AG10803 (cell line): ENCODE measurements around the gene BLM.
"Not testable (repeated sequence)": the region's sequence is repeated elsewhere in the genome, so short reads cannot be mapped to it uniquely, and the experiment has no call there.

ENCODE experiments used
- DNase-seq: peaks from one replicate; pipeline ENCODE4 v3.0.0; 2010; ENCODE audit warnings: low read depth
- H3K4me3 ChIP-seq: 2 replicates; pipeline ENCODE4 v1.5.1; 2011; ENCODE audit warnings: mild to moderate bottlenecking, low read length, control low read depth
- TF ChIP-seq, protein P1 (sequence below): conservative IDR thresholded peaks from 2 replicates; pipeline ENCODE4 v1.5.1; 2011; ENCODE audit warnings: mild to moderate bottlenecking, low read length, control low read depth, inconsistent platforms

Gene BLM

DNA sequence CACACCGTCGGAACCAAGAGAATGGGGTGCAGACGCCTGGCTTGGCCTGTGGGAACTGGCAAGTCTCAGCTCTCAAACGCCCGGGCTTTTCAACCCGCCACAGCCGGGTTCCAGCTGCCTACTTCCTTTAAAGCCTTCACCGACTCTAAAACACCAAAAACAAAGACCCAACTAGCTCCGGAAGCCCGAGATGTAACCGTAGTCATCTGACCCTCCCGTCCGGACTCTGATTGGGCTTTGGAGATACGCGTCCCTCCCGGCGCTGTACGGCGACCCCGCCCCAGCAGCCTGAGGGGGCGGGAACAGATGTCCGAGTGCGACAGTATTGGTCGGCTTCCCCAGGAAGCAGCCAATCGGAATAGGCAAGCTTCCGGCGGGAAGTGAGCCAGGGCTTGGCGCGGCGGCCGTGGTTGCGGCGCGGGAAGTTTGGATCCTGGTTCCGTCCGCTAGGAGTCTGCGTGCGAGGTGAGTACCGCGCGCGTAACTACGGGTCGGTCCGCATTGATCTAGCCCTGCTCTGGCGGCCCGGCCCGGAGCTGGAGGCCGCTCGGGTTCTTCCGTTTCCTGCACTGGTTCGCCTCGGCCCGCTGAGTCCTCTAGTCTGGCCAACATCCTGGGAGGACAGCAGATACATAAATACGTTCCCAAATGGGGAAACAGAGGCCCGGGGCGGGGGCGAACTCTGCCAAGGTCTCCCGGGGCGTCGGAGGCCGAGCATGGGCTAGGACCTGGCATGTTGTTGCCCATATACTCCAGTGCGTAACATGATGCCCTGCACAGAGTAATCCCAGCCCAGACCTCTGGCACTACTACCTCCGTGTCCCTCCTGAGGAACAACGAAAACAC is at the start of gene BLM:
Gene BLM, plus strand, starts transcription at position 371 of the 846 bp plus-strand sequence. CDS start 30,047 bp downstream, outside the sequence.
- H3K4me3 ChIP-seq: peak within 1 kb of the TSS; percentile 88
- peak; percentile 96 for DNase-seq
- TF ChIP-seq, protein P1, sequence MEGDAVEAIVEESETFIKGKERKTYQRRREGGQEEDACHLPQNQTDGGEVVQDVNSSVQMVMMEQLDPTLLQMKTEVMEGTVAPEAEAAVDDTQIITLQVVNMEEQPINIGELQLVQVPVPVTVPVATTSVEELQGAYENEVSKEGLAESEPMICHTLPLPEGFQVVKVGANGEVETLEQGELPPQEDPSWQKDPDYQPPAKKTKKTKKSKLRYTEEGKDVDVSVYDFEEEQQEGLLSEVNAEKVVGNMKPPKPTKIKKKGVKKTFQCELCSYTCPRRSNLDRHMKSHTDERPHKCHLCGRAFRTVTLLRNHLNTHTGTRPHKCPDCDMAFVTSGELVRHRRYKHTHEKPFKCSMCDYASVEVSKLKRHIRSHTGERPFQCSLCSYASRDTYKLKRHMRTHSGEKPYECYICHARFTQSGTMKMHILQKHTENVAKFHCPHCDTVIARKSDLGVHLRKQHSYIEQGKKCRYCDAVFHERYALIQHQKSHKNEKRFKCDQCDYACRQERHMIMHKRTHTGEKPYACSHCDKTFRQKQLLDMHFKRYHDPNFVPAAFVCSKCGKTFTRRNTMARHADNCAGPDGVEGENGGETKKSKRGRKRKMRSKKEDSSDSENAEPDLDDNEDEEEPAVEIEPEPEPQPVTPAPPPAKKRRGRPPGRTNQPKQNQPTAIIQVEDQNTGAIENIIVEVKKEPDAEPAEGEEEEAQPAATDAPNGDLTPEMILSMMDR: peak; percentile 17

DNA sequence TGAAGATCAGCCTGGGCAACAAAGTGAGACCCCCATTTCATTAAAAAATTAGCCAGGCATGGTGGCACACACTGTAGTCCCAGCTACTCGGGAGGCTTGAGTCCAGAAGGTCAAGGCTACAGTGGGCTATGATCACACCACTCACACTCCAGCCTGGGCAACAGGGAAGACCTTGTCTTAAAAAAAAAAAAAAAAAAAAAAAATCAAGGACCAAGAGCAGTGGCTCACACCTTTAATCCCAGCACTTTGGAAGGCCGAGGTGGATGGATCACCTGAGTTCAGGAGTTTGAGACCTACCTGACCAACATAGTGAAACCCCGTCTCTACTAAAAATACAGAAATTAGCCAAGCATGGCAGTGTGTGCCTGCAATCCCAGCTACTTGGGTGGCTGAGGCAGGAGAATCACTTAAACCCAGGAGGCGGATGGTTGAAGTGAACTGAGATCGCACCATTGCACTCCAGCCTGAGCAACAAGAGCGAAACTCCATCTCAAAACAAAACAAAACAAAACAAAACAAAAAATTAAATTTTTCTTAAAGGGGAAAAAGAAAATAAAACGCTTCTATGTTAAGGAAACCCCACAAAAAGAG is 49.3 kb upstream of the BLM start:
- H3K4me3 ChIP-seq, DNase-seq: not testable (repeated sequence)

DNA sequence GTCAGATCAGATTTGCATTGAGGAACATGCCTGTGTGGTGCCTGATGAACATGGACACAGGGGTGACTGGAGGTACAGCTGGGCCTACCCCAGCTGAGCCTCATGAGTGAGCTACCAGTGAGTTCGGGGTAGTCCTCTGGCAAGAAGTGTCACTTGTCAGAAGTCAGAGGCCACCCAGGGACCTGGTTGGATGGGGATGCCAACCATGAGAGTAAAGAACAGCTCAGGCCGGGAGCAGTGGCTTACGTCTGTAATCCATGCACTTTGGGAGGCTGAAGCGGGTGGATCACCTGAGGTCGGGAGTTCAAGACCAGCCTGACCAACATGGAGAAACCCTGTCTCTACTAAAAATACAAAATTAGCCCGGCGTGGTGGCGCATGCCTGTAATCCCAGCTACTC is 46.5 kb upstream of the BLM start:
- not testable (repeated sequence) for DNase-seq, H3K4me3 ChIP-seq

DNA sequence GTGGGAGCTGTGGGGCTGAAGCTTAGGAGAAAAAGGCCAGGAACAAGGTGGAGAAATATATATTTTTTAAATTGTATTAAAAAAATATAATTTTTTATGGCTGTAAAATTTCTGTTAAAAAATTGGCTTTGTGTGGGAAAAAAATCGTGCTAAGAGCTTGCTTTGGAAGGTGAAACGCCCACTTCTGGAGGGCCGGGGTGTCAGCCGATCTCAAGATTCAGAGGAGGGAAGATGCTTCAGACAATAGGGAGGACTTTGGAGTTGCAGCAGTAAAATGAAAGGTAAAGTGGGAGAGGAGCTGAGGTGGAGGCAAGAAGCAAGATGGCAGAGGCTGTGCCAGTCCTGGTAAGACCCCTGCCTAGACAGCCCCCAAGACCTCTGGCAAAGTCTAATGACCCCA is 45.9 kb upstream of the BLM start:
- TF ChIP-seq, protein P1: no peak
- no peak overlapping the region for H3K4me3 ChIP-seq
- no peak for DNase-seq

DNA sequence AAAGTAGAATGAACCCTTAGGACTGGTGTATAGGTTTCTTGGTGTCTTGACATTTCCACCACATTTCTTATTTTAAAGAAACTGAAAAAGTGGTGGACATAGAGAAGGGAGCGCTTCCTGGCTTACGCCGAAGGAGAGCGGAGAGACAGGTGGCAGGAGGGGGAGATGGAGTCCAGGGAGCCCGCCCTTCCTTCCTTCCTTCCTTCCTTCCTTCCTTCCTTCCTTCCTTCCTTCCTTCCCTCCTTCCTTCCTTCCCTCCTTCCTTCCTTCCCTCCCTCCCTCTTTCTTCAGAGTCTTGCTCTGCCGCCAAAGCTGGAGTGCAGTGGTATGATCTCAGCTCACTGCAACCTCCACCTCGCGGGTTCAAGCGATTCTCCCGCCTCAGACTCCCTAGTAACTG is 43.8 kb upstream of the BLM start:
- not testable (repeated sequence) for DNase-seq, H3K4me3 ChIP-seq

DNA sequence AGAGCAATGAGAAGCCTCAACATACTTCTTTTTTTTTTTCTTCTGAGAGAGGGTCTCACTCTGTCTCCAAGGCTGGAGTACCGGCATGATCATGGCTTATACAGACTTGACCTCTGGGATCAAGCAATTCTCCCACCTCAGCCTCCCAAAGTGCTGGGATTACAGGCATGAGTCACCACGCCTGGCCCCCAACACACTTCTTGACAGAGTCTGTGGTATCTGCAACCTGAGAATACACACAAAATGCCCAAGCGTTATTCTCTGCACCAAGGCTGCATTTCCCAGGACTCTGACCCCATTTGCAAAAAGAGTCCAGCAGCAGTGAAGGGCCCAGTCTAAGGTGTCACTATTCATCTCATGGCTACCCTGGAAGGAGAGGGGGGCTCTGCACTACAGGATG is 42.7 kb upstream of the BLM start:
- H3K4me3 ChIP-seq: no peak overlapping the region
- DNase-seq: no peak
- TF ChIP-seq, protein P1: no peak

DNA sequence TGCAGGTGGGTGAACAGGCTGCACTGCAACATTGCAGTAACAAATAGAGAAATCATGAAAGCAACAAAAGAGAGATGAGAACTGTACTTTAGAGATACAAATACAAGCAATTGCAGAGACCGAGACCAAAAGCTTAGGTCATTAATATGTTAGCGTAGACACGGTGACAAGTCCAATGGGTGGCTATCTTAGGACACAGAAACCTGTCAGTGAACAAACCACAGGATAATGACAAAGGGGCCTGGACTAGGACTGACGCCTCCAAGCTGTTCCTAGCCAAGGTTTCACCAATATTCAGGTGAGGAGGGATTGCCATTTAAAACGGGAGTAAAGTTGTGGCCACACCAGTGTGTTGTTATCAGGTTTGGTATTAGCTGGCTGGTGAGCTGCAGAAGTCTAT is 41.7 kb upstream of the BLM start:
- no peak for DNase-seq

DNA sequence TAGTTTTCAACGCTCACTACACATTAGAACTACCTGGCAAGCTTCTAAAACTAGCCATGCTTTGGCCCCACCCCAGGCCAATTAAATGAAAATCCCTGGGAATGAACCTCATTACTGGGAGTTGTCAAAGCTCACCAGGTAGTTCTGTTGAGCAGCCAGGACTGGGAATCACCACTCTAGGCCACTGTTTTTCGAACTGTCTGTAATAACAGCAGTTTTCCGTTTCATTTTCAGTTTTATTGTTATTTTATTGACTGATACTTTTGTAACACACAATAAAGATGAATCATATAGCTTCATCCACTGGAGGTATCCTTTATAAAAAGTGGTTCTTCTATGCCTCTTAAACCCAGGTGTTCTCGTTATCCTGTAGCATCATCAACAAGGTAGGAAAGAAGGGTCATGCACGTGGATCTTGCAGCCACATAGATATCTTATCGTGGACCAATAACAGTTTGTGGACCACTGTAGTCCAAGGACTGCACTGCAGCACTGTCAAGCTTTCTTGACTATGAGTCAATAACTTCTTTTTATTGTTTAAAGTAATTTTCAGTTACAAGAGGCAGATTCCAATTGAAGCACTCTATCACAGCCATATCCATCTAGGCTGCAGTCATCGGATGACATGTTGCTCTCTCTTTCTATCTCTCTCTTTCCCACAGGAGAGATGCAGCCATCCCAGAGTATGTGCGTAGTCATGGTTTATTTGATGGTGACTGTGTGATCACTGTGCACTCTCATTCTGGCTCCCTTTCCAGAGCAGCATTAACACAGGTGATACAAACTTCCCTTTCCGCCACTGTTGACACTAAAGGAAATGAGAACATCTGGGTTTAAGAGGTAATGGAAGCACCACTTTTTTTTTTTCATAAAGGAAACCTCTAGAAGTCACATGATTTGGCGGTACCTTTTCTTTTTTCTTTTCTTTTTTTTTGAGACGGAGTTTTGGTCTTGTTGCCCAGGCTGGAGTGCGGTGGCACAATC is 39.0 kb upstream of the BLM start:
- DNase-seq: no peak
- no peak overlapping the region for H3K4me3 ChIP-seq
- TF ChIP-seq, protein P1: no peak

More for the DNA sequence above, 41.7 kb upstream of the BLM start:
- no peak overlapping the region for H3K4me3 ChIP-seq
- TF ChIP-seq, protein P1: no peak
